GM18861 (cell line): ENCODE measurements around the gene TIAL1.
"Not testable (repeated sequence)": the region's sequence is repeated elsewhere in the genome, so short reads cannot be mapped to it uniquely, and the experiment has no call there.

Experiments
- ATAC-seq: cut with Tn5 transposase; IDR thresholded peaks from one replicate; pipeline ENCODE4 v1.9.1; 2021; ENCODE audit not compliant: unreplicated experiment

TIAL1 gene

GRCh38 chr10:119535305-119535704 is 61.5 kb downstream of the TIAL1 start:
- no peak for ATAC-seq

GRCh38 chr10:119533473-119533872 is 63.3 kb downstream of the TIAL1 start:
- ATAC-seq = no peak

GRCh38 chr10:119532791-119533190 is 64.0 kb downstream of the TIAL1 start:
- not testable (repeated sequence) for ATAC-seq

GRCh38 chr10:119532251-119532650 is 64.5 kb downstream of the TIAL1 start:
- ATAC-seq = not testable (repeated sequence)

DNA sequence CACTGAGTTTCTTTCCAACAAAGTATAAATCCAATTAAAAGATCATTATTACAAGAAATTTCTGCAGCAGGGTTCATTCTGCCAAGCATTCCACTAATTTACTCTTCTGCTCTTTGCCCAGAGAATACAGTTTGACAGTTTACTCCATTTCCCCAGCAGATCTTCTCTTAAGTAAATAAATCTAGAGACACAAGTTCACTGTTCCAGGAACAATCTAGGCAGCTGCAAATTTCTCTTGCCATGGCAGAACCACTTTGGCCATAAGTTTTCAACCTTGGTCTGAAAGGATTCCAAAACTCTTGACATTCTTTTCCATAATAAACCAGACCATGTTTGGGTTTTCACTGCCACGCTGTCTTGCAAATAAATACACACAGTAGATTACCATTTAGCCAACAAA is 65.7 kb downstream of the TIAL1 start:
- ATAC-seq = no peak

DNA sequence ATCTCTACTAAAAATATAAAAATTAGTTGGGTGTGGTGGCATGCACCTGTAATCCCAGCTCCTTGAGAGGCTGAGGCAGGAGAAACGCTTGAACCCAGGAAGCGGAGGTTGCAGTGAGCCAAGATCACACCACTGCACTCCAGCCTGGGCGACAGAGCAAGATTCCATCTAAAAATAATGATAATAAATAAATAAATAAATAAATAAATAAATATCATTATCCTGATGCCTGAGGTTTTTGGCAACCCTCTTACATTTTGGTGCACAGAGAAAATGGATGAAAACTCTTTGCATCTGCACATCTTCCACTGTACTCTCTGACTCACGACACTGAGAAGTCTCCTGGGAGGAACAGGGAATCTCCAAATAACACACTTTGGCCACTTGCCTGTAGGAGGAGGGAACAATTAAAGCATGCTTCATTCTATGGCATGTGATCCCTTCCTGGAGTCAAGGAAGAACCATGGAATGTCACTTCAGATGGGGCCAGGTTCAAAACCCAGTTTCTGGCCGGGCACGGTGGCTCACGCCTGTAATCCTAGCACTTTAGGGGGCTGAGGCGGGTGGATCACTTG is 68.0 kb downstream of the TIAL1 start:
- not testable (repeated sequence) for ATAC-seq

DNA sequence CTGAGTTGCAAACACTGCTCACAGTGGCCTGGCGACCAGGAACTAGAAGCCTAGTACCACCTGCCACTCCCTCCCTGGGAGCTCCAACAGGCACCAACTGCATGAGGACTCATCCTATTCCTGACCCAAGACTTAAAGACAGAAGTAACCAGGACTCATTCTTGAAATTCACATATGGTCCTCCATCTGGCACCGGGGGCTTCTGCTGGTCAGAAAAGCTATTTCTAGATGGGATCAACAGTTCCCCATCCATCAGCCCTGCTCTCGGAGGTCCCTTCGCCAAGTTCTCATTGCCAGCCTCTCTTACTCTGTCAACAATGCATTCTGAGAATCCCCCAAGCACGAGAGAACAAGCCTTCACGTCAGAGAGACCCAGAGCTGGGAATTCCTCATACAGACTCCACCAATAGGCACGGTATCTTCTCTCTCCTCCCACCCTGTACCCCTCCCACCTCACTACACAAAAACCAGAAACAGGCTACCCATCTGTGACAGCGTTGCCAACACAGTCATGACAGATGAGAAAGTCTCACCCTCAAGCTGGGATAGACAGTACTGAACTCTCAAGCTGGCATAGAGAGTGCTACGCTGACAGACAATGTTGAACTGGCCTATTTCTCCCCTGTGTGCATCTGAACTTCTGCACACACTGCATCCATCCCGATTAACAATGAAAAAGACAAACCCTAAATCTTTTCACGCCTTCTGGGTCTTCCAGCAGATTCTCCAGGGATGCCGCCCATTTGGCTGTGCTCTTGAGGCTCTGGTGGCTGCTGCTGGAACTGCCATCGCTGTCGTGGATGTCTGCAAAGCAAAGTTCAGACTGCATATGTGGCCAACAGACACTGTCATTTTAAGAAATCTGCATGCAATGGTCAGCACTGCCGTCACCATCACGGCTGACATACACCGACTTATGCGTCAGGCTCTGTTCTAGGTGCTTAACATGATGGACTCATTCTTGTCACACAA is 69.9 kb downstream of the TIAL1 start:
- no peak for ATAC-seq

DNA sequence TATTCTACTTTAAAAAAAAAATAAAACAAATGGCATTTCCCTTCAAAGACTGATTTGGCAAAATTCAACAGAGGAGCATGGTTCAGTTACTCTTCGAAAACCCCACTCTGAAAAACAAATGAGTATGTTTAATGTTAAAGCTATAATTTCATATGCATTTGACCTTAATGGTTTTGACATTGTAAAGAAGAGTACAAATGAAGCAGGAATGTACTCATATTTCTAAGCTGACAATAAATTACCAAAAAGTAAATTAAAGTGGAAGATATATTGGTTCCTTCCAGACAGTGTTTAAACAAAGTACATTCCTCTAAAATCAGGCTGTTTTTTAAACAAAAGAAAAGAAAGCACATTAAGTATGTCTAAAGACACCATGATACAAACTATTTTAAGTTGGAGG is 70.6 kb downstream of the TIAL1 start:
- ATAC-seq = no peak

GRCh38 chr10:119525116-119525515 is 71.6 kb downstream of the TIAL1 start:
- ATAC-seq = no peak

- ATAC-seq = no peak
Measured at GRCh38 chr10:119524720-119525070, 72.1 kb downstream of the TIAL1 start.

GRCh38 chr10:119523895-119524719 is 72.7 kb downstream of the TIAL1 start:
- ATAC-seq = no peak
